HUDEP-2 (cell line): Measurements from ENCODE around the gene CD200.

Experiments
- DNase-seq, 76 experiments: peaks; one replicate each; lab custom pipeline; 2025; ENCODE audit not compliant: unreplicated experiment in 76 of 76; lab: John Stamatoyannopoulos, UW

Gene CD200

GRCh38 chr3:112407888-112408702, 75.1 kb downstream of the CD200 start:
- DNase-seq: no peak

- no peak for DNase-seq
Observed at GRCh38 chr3:112409041-112409440, 76.1 kb downstream of the CD200 start.

GRCh38 chr3:112411425-112411824, 78.5 kb downstream of the CD200 start:
- no peak for DNase-seq
